Measurements from ENCODE around the gene CFAP43. TPM values are rescaled to one million over a fixed set of nuclear protein-coding genes. Genes with fewer than 3 reads are reported as not detected.

Gene CFAP43
- total and polyA plus RNA-seq, 9 of the 15 experiments (the other 6 are each of a cell fraction or from before 2014, with no cell fraction given), result 0.07 to 0.86 (median 0.11) TPM; not detected in 1

GRCh38 chr10:104109908-104110662 is 122.1 kb downstream of the CFAP43 start (continued):
- TF ChIP-seq PCBP2 (IDR thresholded peaks at IDR 0.05; ENCODE audit: low read depth, low read length, poor library complexity, severe bottlenecking), result no peak
- no peak for TF ChIP-seq RHOXF2B (CRISPR knock-in tag; conservative IDR thresholded peaks at IDR 0.05)
- no peak for TF ChIP-seq KAT2B (IDR thresholded peaks at IDR 0.05; ENCODE audit: low read depth, low read length)
- TF ChIP-seq SLC30A9 (CRISPR knock-in tag; IDR thresholded peaks at IDR 0.05), result no peak
- peak; percentile 92 for TF ChIP-seq FOSL1 (tag; conservative IDR thresholded peaks at IDR 0.05)
- no peak for TF ChIP-seq TARDBP (IDR thresholded peaks at IDR 0.05)
- TF ChIP-seq GABPB1 (CRISPR knock-in tag; IDR thresholded peaks at IDR 0.05), result no peak
- TF ChIP-seq TAF9B (IDR thresholded peaks at IDR 0.05; ENCODE audit: partially characterized antibody), result no peak
- TF ChIP-seq NR2C2 (CRISPR knock-in tag; IDR thresholded peaks at IDR 0.05), result no peak
- TF ChIP-seq NR2C2 (tag; IDR thresholded peaks at IDR 0.05), result no peak
- TF ChIP-seq ZKSCAN1 (IDR thresholded peaks at IDR 0.05; ENCODE audit: low read depth, low read length), result no peak
- TF ChIP-seq TCF3 (CRISPR knock-in tag; IDR thresholded peaks at IDR 0.05), result peak; percentile 29; the same call in 1 of the 2 replicates
- TF ChIP-seq ZNF41 (CRISPR knock-in tag; conservative IDR thresholded peaks at IDR 0.05), result no peak
- no peak for TF ChIP-seq NCOR1 (IDR thresholded peaks at IDR 0.05)
- peak; percentile 91 for TF ChIP-seq MEIS2 (IDR thresholded peaks at IDR 0.05; ENCODE audit: partially characterized antibody)
- TF ChIP-seq ZNF695 (CRISPR knock-in tag; IDR thresholded peaks at IDR 0.05), result no peak
- no peak for TF ChIP-seq MAZ (CRISPR knock-in tag; conservative IDR thresholded peaks at IDR 0.05 in 1 of 2, IDR thresholded peaks at IDR 0.05 in 1 of 2)
- TF ChIP-seq PHB2 (IDR thresholded peaks at IDR 0.05; ENCODE audit: low read depth), result no peak
- no peak for TF ChIP-seq ZBTB43 (CRISPR knock-in tag; IDR thresholded peaks at IDR 0.05)
- no peak for TF ChIP-seq MAX (CRISPR knock-in tag; IDR thresholded peaks at IDR 0.05)
- peak in 1 of 2 experiments; percentile 36; a peak in 1 of 4 replicates for TF ChIP-seq RCOR1 (IDR thresholded peaks at IDR 0.05; ENCODE audit: borderline replicate concordance in 1 of 2, low read depth in 2 of 2, low read length in 2 of 2)
- TF ChIP-seq PBX2 (CRISPR knock-in tag; IDR thresholded peaks at IDR 0.05; ENCODE audit: low read depth), result no peak
- TF ChIP-seq PBX2 (tag; conservative IDR thresholded peaks at IDR 0.05; ENCODE audit: low read depth), result peak; percentile 80
- TF ChIP-seq ZNF134 (CRISPR knock-in tag; conservative IDR thresholded peaks at IDR 0.05), result no peak
- no peak for TF ChIP-seq NFRKB (IDR thresholded peaks at IDR 0.05; ENCODE audit: low read depth)
- TF ChIP-seq CGGBP1 (CRISPR knock-in tag; IDR thresholded peaks at IDR 0.05), result no peak
- no peak for TF ChIP-seq NR2C1 (IDR thresholded peaks at IDR 0.05)
- no peak for TF ChIP-seq NR2C1 (tag; IDR thresholded peaks at IDR 0.05)
